Spleen (tissue), 7 donors: ENCODE measurements around the gene CAMK2B.

Experiments
- POLR2A ChIP-seq, 3 donors: fragments of 450-650 bp; IDR thresholded peaks; one replicate each; pipeline ENCODE4 v1.5.1; 2017; ENCODE audit warnings: antibody characterized with exemption in 3 of 3, mild to moderate bottlenecking in 1 of 3
- POLR2AphosphoS5 ChIP-seq, 3 donors: sonication (generic); formaldehyde crosslinking; IDR thresholded peaks; one replicate each; pipeline ENCODE4 v1.5.1; 2017; ENCODE audit warnings: antibody characterized with exemption in 3 of 3
- TF ChIP-seq, protein P1 (sequence below), 11 experiments: fragments of 200-600 bp in 7 of 11; fragments of 450-650 bp in 4 of 11; sonication (generic) in 4 of 11; IDR thresholded peaks in 8 of 11; conservative IDR thresholded peaks in 3 of 11; 1 replicate in 7 of 11; 2 replicates in 4 of 11; pipeline versions ENCODE4 v1.4.0 to v1.8.0; 2016 to 2021; ENCODE audit warnings: antibody characterized with exemption in 11 of 11, inconsistent platforms in 4 of 11, mild to moderate bottlenecking in 1 of 11
- donor health status: DM: no; HTN: no; CAD: no; lungs with moderate emphysema.
- donor health status: DM: no; HTN: no; CAD: no.
- donor health status: DM: no; HTN: no; CAD: no.

DNA sequence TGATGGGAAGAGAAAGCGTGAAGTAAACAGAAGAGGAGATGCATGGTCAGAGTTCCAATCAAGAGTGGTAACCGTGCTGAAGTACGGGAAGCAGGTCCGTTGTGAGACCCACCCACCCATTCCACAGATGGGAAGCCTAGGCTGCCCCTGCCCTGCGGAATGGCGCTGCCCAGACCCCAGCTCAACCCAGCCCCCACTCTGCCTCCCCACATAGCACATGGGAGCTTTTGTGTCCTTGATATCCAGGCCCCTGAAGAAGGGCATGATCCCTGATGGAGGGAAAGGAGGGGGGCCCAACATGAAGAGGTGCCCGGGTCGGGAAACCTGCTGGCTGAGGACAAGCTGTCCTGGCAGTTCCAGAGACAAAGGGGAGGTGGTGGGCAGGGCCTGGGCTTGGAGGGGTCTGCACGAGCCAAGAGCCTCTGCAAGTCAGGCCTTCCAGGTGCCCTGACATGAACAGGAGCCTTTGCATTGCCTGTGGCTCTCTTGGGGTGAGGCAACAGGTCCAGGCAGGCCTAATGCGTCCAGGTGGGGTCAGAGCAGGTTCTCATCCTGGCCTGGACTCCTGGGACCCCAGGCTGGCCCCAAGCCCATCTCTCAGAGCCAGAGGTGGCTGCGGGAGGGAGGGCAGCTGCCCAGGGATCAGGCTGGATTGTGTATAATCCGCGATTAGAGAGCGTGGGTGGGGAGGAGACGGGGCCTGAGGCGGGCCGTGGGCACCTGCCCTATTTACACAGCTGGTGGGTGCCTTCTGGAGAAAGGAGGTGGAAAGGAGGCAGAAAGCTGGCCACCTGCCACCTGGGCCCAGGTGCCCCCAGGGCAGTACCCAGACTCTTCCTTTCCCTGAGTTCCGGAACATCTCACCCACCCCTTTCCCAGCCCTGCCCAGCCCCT, 101.1 kb downstream of the CAMK2B start:
- TF ChIP-seq, protein P1, sequence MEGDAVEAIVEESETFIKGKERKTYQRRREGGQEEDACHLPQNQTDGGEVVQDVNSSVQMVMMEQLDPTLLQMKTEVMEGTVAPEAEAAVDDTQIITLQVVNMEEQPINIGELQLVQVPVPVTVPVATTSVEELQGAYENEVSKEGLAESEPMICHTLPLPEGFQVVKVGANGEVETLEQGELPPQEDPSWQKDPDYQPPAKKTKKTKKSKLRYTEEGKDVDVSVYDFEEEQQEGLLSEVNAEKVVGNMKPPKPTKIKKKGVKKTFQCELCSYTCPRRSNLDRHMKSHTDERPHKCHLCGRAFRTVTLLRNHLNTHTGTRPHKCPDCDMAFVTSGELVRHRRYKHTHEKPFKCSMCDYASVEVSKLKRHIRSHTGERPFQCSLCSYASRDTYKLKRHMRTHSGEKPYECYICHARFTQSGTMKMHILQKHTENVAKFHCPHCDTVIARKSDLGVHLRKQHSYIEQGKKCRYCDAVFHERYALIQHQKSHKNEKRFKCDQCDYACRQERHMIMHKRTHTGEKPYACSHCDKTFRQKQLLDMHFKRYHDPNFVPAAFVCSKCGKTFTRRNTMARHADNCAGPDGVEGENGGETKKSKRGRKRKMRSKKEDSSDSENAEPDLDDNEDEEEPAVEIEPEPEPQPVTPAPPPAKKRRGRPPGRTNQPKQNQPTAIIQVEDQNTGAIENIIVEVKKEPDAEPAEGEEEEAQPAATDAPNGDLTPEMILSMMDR (IDR thresholded peaks at IDR 0.05 in 8 of 11, conservative IDR thresholded peaks at IDR 0.05 in 3 of 11) = no peak
- TF ChIP-seq POLR2AphosphoS5 (IDR thresholded peaks at IDR 0.05) (no peak), POLR2A (IDR thresholded peaks at IDR 0.05) (no peak)
